GM18951 (cell line): ENCODE results near the gene TNKS1BP1.
A peak's percentile ranks its signal among the peaks of the same experiment; 100 is the strongest.
"Not testable (repeated sequence)": the region's sequence is repeated elsewhere in the genome, so short reads cannot be mapped to it uniquely, and the experiment has no call there.

Experiments
- POLR2A ChIP-seq: IDR thresholded peaks from 4 replicates; pipeline ENCODE4 v1.6.1; 2011; ENCODE audit warnings: mild to moderate bottlenecking; ENCODE audit not compliant: insufficient read length, insufficient read depth; ENCODE audit errors: extremely low read depth
- in situ Hi-C: fragments of 300-500 bp; cut with MboI; formaldehyde crosslinking; loops from one replicate; pipeline ENCODE4 v1.12.0; 2022; ENCODE audit warnings: low sequenced_read_pairs, mixed read lengths, inconsistent platforms; ENCODE audit not compliant: unreplicated experiment

The TNKS1BP1 gene

DNA sequence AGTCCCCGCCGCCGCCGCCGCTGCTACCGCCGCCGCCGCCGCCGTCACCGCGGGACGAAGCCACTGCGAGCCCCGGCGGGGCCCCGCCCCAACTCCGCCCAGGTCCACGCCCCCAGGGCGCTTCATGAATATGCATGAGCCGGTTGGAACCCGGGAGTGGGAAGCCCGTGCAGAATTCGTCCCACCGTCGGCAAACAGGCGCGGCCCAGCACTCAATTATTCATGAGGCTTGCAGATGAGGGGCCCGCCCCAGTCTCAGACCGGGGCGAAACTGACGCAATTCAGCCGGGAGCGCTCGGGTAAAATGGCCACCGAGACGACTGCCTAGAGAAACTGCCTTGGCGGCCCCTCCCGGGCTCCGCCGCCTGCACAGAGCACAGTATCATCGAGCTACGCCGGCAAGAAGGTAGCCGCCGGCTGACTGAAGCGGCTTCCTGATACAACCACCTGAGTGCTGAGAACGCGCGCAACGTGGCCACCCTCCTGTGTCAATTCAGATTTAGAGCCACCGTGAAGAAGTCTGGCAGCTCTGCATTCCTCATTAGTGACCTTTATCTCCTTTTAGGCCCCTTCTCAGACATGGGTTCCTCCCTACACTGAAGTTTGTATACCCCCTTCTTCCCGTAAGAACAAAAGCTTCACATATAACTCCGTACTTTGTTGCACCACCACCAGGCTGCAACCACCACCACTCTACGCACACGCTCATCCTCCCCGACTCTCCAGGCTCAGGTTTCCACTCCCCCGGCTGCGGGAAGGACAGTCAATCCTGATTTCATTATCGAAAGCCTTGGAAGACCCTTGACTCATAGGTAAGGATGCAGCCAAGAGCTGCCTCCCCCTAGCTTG is at the start of gene TNKS1BP1:
TSS of gene TNKS1BP1 (minus strand) at position 67 of the 849 bp plus-strand sequence. CDS start 3,067 bp downstream, outside the sequence.
- TF ChIP-seq POLR2A: peak; percentile 78
- in situ Hi-C loops: no loop called here

DNA sequence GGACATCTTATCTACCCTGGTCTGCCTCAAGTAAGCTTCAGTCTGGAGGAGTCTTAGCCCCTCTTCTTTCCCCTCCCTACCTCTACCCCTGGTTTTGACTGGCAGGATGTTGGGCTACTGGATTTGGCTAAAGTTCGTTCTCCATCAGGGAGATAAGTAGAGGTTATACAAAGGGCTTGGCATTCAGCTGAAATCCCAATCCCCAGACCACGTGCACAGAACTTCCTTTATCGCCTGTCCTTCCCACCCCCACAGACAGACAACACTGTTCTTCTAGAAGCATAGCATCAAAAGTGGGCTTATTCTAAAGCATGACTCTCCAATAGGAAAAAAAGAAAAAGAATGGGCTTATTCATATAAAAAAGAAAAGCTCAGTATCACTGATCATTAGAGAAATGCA is 48.4 kb upstream of the TNKS1BP1 start:
- no peak for TF ChIP-seq POLR2A
- in situ Hi-C loops: no loop called here

DNA sequence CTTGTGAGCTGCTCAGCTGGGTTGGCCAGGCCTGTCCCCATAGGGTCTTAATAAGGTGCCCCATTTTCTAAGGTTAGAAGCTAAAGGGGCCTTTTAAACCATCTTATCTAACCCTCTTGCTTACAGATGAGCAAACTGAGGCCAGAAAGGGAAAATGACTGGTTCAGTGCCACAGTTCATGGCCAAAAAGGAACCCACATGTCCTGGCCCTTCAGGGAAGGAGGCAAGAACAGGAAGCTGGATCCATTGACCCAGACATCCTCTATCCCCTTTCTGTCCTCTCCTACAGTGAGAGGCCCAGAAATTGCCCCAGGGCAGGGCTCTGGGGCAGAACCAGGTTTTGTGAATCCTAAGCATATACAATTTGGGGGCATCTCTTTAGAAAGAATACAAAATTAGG is 46.2 kb upstream of the TNKS1BP1 start:
- no peak for TF ChIP-seq POLR2A
- in situ Hi-C loops: no loop called here

DNA sequence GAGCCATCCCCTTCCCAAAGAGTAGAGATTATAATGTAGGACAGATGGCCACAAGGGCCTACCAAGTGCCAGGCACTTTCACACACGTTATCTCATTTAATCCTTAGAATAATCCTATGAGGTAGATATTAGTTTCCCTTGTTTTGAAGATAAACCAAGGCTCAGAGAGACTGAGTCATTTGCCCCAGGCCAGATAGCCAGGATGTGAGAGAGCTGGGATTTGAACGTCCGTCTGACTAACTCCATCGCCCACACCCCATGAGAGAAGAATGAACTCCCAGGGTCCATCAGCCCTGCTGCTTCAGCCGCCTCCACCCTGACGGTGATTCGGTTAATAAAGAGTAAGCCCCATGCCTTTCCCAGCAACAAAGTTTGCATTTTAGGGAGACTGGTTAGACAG is 45.5 kb upstream of the TNKS1BP1 start:
- TF ChIP-seq POLR2A: no peak
- in situ Hi-C loops: no loop called here

DNA sequence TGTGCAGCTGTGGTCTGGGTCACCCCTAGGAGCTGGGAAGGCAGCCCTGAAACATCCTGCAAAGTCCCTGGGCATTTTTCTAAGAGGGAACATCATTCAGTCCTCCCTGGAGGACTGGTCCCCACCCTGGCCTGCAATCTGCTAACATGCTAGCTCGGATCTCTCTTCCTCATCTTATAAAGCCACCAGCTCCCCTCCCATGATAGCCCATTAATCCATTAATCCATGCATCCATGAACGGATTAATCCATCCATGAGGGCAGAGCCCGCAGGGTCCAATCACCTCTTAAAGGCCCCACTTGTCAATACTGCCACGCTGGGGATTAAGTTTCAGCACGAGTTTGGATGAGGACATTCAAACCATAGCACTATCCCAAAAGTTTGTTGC is 44.1 kb upstream of the TNKS1BP1 start:
- no peak for TF ChIP-seq POLR2A
- in situ Hi-C loops: no loop called here

GRCh38 chr11:57368106-57368844 is 43.5 kb upstream of the TNKS1BP1 start:
- in situ Hi-C loops: no loop called here
- TF ChIP-seq POLR2A: no peak

- TF ChIP-seq POLR2A: no peak
Measured at GRCh38 chr11:57364851-57365660, 40.3 kb upstream of the TNKS1BP1 start.

DNA sequence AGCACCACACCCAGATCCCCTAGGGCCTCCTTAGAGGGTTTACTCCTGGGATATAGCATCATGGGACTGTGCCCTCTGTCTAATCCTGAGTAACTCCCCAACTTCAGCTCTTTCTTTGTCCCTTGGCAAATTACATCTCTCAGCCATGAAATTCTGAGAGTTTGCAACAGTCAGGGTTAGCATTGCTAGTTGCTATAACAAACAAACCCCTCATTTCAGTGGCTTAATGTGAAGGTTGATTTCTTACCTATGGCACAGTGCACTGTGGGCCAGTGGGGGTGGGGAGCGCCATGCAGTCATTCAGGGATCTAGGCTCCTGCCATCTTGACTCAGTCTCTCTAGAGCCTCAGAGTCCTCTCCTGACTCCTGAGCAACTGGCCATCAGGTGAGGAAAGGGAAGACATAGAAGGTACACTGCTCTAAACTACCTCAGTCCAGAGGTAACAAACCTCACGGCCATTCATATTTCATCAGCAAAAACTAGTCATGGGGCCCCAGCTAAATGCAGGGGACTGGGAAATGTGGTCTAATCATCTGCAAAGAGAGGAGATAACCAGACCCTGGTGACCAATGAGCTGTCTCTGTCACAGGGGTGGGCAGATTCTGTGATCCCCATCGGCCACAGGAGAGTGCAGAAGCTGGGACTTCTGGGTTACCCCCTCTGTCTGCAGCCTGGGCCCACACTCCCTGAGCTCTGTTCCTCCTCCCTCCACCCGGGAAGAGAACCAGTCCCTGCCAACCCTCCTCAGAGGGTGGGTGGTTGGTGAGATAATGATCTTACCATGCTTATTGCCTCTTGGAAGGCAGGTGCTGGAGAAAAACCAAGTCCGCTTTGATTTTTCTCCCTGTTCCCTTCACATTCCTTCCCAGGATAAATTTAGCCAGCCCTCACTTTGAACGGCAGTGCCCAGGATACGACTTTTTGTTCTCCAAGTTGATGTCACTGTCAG is 38.7 kb upstream of the TNKS1BP1 start:
- TF ChIP-seq POLR2A: no peak
- in situ Hi-C loops: no loop called here

More at GRCh38 chr11:57364851-57365660, 40.3 kb upstream of the TNKS1BP1 start:
- in situ Hi-C loops: no loop called here

- no peak for TF ChIP-seq POLR2A
- in situ Hi-C loops: no loop called here
Measured at GRCh38 chr11:57361926-57362325, 37.2 kb upstream of the TNKS1BP1 start.

DNA sequence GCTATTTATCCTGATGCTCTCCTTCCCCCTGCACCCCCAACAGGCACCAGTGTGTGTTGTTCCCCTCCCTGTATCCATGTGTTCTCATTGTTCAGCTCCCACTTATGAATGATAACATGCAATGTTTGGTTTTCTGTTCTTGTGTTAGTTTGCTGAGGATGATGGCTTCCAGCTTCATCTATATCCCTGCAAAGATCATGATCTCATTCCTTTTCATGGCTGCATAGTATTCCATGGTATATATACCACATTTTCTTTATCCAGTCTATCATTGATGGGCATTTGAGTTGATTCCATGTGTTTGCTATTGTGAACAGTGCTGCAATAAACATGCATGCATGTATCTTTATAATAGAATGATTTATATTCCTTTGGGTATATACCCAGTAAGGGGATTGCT is 36.7 kb upstream of the TNKS1BP1 start:
- in situ Hi-C loops: not testable (repeated sequence)

GRCh38 chr11:57360991-57361390 is 36.2 kb upstream of the TNKS1BP1 start:
- in situ Hi-C loops: no loop called here
- TF ChIP-seq POLR2A: no peak
